Cardiac septum (tissue), 1 donor: Measurements from ENCODE around the gene IRAK1. TPM values are rescaled to one million over a fixed set of nuclear protein-coding genes. Genes with fewer than 3 reads are reported as not detected.

Experiments used
- DNase-seq: peaks from one replicate; pipeline ENCODE4 v3.0.0-alpha.2; 2020; ENCODE audit warnings: low spot score
- intact Hi-C: fragments of 100-400 bp; cut with DNase I; formaldehyde crosslinking; loops from one replicate; pipeline ENCODE4 v1.14.0; 2022
- total RNA-seq: library from RNA; stranded (reverse); fragmentation: NEBNext Ultra II Directional; extraction: Animal tissue kit (Norgen Biotek cat#: 25700); gene quantifications from one replicate; pipeline ENCODE4 v1.2.1, GENCODE V29; 2021
- donor health status: DM: no; HTN: no; CAD: no.

The IRAK1 gene
- total RNA-seq, 1 donor from 2014 or later, result 30.6 TPM

- intact Hi-C loops, result no loop called here
- no peak for DNase-seq
Observed at GRCh38 chrX:154044091-154044490, 24.4 kb upstream of the IRAK1 start.

DNA sequence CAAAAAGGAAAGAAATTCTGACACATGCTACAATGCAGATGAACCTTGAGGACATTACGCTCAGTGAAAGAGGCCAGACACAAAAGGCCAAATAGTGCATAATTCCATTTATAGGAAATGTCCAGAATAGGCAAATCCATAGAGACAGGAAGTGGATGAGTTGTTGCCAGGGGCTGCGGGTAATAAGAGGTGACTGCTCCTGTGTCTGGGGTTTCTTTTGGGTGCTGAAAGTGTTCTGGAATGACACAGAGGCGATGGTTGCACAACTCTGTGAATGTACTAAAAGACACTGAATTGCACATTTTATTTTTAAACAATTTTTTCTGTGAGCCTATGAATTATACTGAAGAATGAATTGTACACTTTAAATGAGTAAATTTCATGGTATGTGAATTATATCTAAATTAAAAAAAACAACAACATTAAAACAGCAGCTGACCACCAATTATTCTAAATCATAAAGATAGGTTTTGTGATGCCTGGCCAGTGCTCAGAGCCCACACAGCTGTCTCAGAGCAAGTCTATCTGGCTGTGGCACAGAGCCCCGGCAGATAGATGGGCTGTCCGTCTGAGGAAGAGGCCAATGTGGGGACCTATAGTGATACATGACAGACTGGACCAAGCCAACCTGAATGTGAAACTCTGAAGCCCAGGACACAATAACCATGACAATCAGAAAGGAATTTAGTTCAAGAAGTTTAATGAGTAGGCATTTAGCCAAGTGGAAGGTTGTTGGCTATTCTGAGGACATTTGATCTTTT lies 23.5 kb upstream of the IRAK1 start:
- DNase-seq, result no peak
- intact Hi-C loops, result no loop called here

- DNase-seq, result no peak
- intact Hi-C loops, result no loop called here
Observed at GRCh38 chrX:154040863-154041262, 21.2 kb upstream of the IRAK1 start.

GRCh38 chrX:154040307-154040756 lies 20.6 kb upstream of the IRAK1 start:
- intact Hi-C loops, result no loop called here
- no peak for DNase-seq

- intact Hi-C loops, result no loop called here
- no peak for DNase-seq
Observed at GRCh38 chrX:154039577-154039976, 19.9 kb upstream of the IRAK1 start.

- intact Hi-C loops, result no loop called here
- no peak for DNase-seq
Observed at GRCh38 chrX:154038656-154039055, 19.0 kb upstream of the IRAK1 start.

GRCh38 chrX:154037754-154038153 lies 18.1 kb upstream of the IRAK1 start:
- DNase-seq, result no peak
- intact Hi-C loops, result no loop called here

- DNase-seq, result no peak
- intact Hi-C loops, result no loop called here
Observed at GRCh38 chrX:154036513-154036912, 16.8 kb upstream of the IRAK1 start.

DNA sequence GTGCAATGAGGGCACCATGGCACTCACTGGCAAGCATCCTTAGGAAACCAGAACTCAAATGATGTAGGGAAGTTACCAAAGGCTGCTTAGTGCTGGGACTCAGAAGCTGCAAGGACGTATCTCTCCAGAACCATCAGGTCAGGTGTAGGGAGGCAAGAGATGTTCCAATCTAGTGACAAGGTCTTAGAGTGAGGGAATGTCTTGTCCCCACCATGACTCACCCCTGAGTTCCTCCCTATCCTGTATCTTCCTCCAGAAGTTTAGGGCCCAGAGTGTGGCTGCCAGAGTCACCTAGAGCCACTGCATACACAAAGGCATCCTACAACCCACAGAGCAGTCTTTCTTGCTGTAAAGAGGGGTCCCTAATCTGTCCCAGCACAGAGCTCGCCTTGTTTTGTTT lies 14.1 kb upstream of the IRAK1 start:
- no peak for DNase-seq
- intact Hi-C loops, result no loop called here

GRCh38 chrX:154032653-154033052 lies 13.0 kb upstream of the IRAK1 start:
- intact Hi-C loops, result no loop called here
- DNase-seq, result no peak

- intact Hi-C loops, result no loop called here
- DNase-seq, result no peak
Observed at GRCh38 chrX:154032160-154032559, 12.5 kb upstream of the IRAK1 start.

DNA sequence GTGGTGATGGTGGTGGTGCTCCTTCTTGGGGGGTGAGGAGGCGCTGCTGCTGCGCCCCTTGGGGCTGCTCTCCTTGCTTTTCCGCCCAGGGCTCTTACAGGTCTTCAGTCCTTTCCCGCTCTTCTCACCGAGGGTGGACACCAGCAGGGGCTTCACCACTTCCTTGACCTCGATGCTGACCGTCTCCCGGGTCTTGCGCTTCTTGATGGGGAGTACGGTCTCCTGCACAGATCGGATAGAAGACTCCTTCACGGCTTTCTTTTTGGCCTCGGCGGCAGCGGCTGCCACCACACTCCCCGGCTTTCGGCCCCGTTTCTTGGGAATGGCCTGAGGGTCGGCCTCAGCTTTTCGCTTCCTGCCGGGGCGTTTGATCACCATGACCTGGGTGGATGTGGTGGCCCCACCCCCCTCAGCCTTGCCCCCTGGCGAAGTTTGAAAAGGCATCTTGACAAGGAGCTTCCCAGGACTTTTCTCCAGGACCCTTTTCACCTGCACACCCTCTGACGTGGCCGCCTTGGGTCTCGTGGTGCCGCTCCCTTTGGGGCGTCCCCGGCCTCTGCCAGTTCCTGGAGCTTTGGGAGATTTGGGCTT lies 11.1 kb upstream of the IRAK1 start:
- intact Hi-C loops, result no loop called here
- DNase-seq, result no peak

- DNase-seq, result no peak
- intact Hi-C loops, result no loop called here
Observed at GRCh38 chrX:154030266-154030665, 10.6 kb upstream of the IRAK1 start.

DNA sequence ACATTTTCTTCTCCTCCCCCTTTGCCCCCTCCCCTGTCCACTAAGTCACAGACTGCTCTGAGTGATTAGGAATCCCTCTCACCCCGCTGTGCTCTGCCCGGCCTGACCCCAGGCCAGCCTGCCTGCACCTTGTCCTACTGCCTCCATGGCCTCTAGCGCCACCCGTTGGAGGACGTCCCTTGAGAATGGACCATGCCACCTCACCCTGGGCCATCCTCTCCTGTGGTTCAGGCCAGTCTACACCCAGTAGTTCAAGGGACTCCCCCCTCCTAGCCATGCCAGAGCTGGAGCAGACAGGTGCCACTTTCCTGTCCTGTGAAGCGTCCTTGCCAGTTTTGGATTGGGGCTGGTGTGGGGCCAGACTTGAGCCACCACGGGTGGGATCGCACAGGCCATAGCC lies 9.7 kb upstream of the IRAK1 start:
- no peak for DNase-seq
- intact Hi-C loops, result no loop called here

DNA sequence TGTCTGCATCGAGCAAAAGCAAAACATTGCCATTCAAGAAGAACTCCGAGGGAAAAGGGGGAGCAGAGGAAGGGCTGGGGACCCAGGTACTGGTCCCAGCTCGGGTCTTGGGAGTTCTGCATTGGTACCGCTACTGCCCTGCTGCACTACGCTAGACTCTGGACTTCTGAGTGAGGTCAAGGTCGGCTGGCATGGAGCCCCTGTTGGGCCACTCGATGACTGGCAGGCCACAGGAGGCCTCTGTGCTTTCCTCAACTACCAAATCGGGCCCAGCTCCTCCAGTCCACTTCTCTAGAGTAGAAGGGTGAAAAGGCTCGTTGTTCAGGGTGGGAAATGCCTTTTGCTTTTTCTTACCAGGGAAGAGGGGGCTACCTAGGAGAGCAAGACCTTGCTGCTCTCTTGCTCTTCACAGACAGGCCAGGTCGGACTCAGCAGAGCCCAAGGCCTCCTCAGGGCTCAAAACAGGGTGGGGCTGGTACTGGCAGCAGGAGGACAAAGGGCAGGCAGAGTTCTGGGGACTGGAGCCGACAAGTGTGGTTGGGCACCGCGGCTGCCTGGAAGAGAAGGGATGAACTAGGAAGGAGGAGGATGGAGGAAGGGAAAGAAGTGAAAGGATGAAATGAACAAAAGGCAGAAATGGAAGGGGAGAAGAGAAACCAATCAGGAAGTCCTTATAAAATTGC lies 8.9 kb upstream of the IRAK1 start:
- intact Hi-C loops, result no loop called here
- no peak for DNase-seq

- intact Hi-C loops, result no loop called here
Observed at GRCh38 chrX:154027986-154028385, 8.3 kb upstream of the IRAK1 start.

DNA sequence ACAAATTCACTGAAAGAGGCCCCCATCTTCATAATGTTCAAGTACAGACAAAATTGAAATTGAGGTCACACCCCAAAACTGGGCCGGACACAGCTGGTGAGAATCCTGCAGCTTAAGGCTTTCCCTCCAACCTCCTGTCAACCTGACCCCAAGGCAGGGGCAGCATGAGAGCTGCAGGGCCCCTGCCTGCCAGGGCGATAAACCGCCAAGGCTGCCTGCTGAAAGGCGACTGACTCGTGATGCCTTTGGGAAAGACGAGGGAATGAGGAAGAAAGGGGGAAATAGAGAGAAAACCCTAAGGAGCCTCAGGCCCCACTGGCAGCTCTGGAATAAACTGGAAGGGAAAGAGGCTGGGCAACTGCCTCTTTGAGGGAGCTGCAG lies 7.3 kb upstream of the IRAK1 start:
- intact Hi-C loops, result no loop called here
- no peak for DNase-seq

More at GRCh38 chrX:154027986-154028385, 8.3 kb upstream of the IRAK1 start:
- DNase-seq, result no peak

GRCh38 chrX:154026136-154027021 lies 6.7 kb upstream of the IRAK1 start:
- DNase-seq, result no peak
- intact Hi-C loops, result no loop called here

GRCh38 chrX:154025230-154025629 lies 5.5 kb upstream of the IRAK1 start:
- intact Hi-C loops, result no loop called here
- DNase-seq, result no peak

GRCh38 chrX:154024271-154024670 lies 4.6 kb upstream of the IRAK1 start:
- intact Hi-C loops, result loop anchor here (5.0 kb wide), 1 partner anchor 73 kb away; the partner anchor contains the start of gene MECP2
- no peak for DNase-seq
